HG02938 (cell line): ENCODE results near the gene KRT15.

ENCODE experiments used
- ATAC-seq: cut with Tn5 transposase; IDR thresholded peaks from one replicate; pipeline ENCODE4 v1.9.1; 2021; ENCODE audit warnings: mild to moderate bottlenecking, moderate library complexity; ENCODE audit not compliant: unreplicated experiment

KRT15 gene

GRCh38 chr17:41505809-41506767 lies 12.6 kb downstream of the KRT15 start:
- ATAC-seq, result no peak

- ATAC-seq, result no peak
Measured at GRCh38 chr17:41505007-41505808, 13.5 kb downstream of the KRT15 start, which contains the start of gene KRT13. Gene KRT13 (minus strand): TSS chr17:41505612. CDS start chr17:41505550, 62 bp downstream.

GRCh38 chr17:41504246-41504977 lies 14.3 kb downstream of the KRT15 start:
- ATAC-seq, result no peak

- ATAC-seq, result no peak
Measured at GRCh38 chr17:41503202-41503601, 15.5 kb downstream of the KRT15 start.

GRCh38 chr17:41500131-41500911 lies 18.4 kb downstream of the KRT15 start:
- ATAC-seq, result no peak

GRCh38 chr17:41499714-41500113 lies 19.0 kb downstream of the KRT15 start:
- ATAC-seq, result no peak

- ATAC-seq, result no peak
Measured at GRCh38 chr17:41498276-41498675, 20.4 kb downstream of the KRT15 start.

GRCh38 chr17:41496803-41497484 lies 21.7 kb downstream of the KRT15 start:
- ATAC-seq, result peak; percentile 78

GRCh38 chr17:41494524-41494923 lies 24.2 kb downstream of the KRT15 start:
- no peak for ATAC-seq

GRCh38 chr17:41492771-41493170 lies 25.9 kb downstream of the KRT15 start:
- no peak for ATAC-seq

GRCh38 chr17:41492351-41492750 lies 26.3 kb downstream of the KRT15 start:
- no peak for ATAC-seq

- ATAC-seq, result no peak
Measured at GRCh38 chr17:41491476-41491875, 27.2 kb downstream of the KRT15 start.

GRCh38 chr17:41490000-41490990 lies 28.4 kb downstream of the KRT15 start:
- no peak for ATAC-seq

GRCh38 chr17:41489531-41489930 lies 29.2 kb downstream of the KRT15 start, which contains the start of gene KRT36:
Gene KRT36 (minus strand): TSS chr17:41489910. CDS start chr17:41489864, 46 bp downstream.
- ATAC-seq, result no peak

- ATAC-seq, result no peak
Measured at GRCh38 chr17:41486809-41487530, 31.7 kb downstream of the KRT15 start.

- ATAC-seq, result no peak
Measured at GRCh38 chr17:41486316-41486715, 32.4 kb downstream of the KRT15 start.
